ENCODE results near the gene ZDHHC14. TPM values are rescaled to one million over a fixed set of nuclear protein-coding genes. Genes with fewer than 3 reads are reported as not detected.

ZDHHC14 gene
- total and polyA plus RNA-seq, 2 of the 8 experiments (the other 6 are each of a cell fraction or from before 2014, with no cell fraction given) = 2.9 to 5.3 TPM

GRCh38 chr6:157568702-157569101 is 187.7 kb downstream of the ZDHHC14 start:
- H4K5ac ChIP-seq (ENCODE audit: insufficient read length, low read depth, low read length) = no peak overlapping the region
- TF ChIP-seq POU5F1 (IDR thresholded peaks at IDR 0.05; ENCODE audit: low read depth, low read length) (no peak), GABPA (IDR thresholded peaks at IDR 0.05; ENCODE audit: borderline replicate concordance, insufficient read depth, low read length) (no peak), CTBP2 (IDR thresholded peaks at IDR 0.05; ENCODE audit: borderline replicate concordance, insufficient read depth, insufficient read length, low read length) (no peak), CTCF (IDR thresholded peaks at IDR 0.05; ENCODE audit: control extremely low read depth in 1 of 3, insufficient read depth in 1 of 3, low read depth in 1 of 3, low read length in 3 of 3) (no peak), RNF2 (IDR thresholded peaks at IDR 0.05; ENCODE audit: borderline replicate concordance, low read depth, low read length, missing control alignments, poor library complexity, severe bottlenecking) (no peak), SRF (IDR thresholded peaks at IDR 0.05; ENCODE audit: low read depth, low read length) (no peak), YY1 (IDR thresholded peaks at IDR 0.05; ENCODE audit: low read depth, low read length) (no peak), USF2 (IDR thresholded peaks at IDR 0.05; ENCODE audit: low read length) (no peak), BCL11A (IDR thresholded peaks at IDR 0.05; ENCODE audit: low read depth in 2 of 2, low read length in 2 of 2) (no peak)

More at GRCh38 chr6:157568702-157569101, 187.7 kb downstream of the ZDHHC14 start:
- FAIRE-seq (no peak), DNase-seq (ENCODE audit: low read depth in 1 of 2, low spot score in 2 of 2) (no peak)
- H3K9me3 ChIP-seq (ENCODE audit: insufficient read depth in 2 of 2, low read depth in 1 of 2, low read length in 1 of 2) = no peaks in the 10 kb centered on the region
- no peaks in the 10 kb centered on the region for H3K36me3 ChIP-seq (ENCODE audit: control insufficient read depth in 2 of 4, insufficient read depth in 4 of 4, low read length in 3 of 4)
- no peaks in the 10 kb centered on the region for H3K79me2 ChIP-seq (ENCODE audit: control insufficient read depth in 1 of 2, insufficient read depth in 2 of 2, low read length in 2 of 2)
- H3K4ac ChIP-seq (replicated peaks; ENCODE audit: insufficient read length, low read depth, low read length) = no peak overlapping the region
- no peak overlapping the region for H4K91ac ChIP-seq (replicated peaks; ENCODE audit: insufficient read length, low read length)
- H2BK20ac ChIP-seq (ENCODE audit: low read length) = no peak overlapping the region
- no peak overlapping the region for H2AK5ac ChIP-seq (ENCODE audit: low read depth, low read length)
- no peak overlapping the region for H2AFZ ChIP-seq (ENCODE audit: low read length)
- H2BK120ac ChIP-seq (replicated peaks; ENCODE audit: low read depth, low read length) = no peak overlapping the region
- no peak overlapping the region for H3K56ac ChIP-seq (replicated peaks; ENCODE audit: insufficient read length, low read depth, low read length)
- no peaks in the 10 kb centered on the region for H3K27me3 ChIP-seq (replicated peaks in 1 of 4; ENCODE audit: control insufficient read depth in 3 of 4, extremely low read depth in 1 of 4, insufficient read depth in 3 of 4, low read length in 3 of 4)
- no peak overlapping the region for H3K9ac ChIP-seq (replicated peaks in 1 of 4; ENCODE audit: extremely low read depth in 1 of 4, low read depth in 3 of 4, low read length in 3 of 4)
- H3K4me2 ChIP-seq (ENCODE audit: insufficient read depth in 1 of 2, low read depth in 2 of 2, low read length in 2 of 2) = no peak overlapping the region
- 86% methylated on average over 1 of the region's 1 CpG; no CpG with 5 or more reads in 1 of the 2 experiments for WGBS, 2 experiments (ENCODE audit: extremely low coverage in 1 of 2, insufficient coverage in 1 of 2, insufficient read length in 1 of 2, insufficient replicate concordance in 2 of 2, low coverage in 1 of 2, low lambda C conversion rate in 2 of 2, missing lambda C conversion rate in 1 of 2)
- ChIA-PET POLR2A (ENCODE audit: partially characterized antibody) (no interaction called here), CTCF (ENCODE audit: partially characterized antibody) (interaction anchor here (0.9 to 1.2 kb wide), 2 partner anchors 16 to 503 kb away, joined by 3 read pairs; no protein-coding TSS in a partner anchor)
- H3K4me3 ChIP-seq (ENCODE audit: extremely low read depth in 1 of 4, insufficient read depth in 2 of 4, low read depth in 3 of 4, low read length in 4 of 4) = no peak overlapping the region
- H3K23me2 ChIP-seq (ENCODE audit: low read depth, low read length) = no peaks in the 10 kb centered on the region
- no peak overlapping the region for H3K18ac ChIP-seq (ENCODE audit: extremely low read depth, low read length)
- no peaks in the 10 kb centered on the region for H3K79me1 ChIP-seq (ENCODE audit: low read depth, low read length)
- H2BK5ac ChIP-seq (ENCODE audit: low read depth, low read length) = no peak overlapping the region
- H2BK15ac ChIP-seq (ENCODE audit: low read length) = no peak overlapping the region
- H3K4me1 ChIP-seq (replicated peaks in 1 of 4; ENCODE audit: control insufficient read depth in 3 of 4, insufficient read depth in 4 of 4, low read length in 3 of 4) = peaks cover 0 to 6% (median 1%) of the 10 kb centered on the region in 4 experiments; a peak in 1 of 7 replicates
- H4K8ac ChIP-seq (ENCODE audit: extremely low read depth, insufficient read depth, low read length) = no peak overlapping the region
- no peak overlapping the region for H3K14ac ChIP-seq (ENCODE audit: insufficient read length)
- H3K23ac ChIP-seq (ENCODE audit: insufficient read length) = no peak overlapping the region
- H2BK12ac ChIP-seq (ENCODE audit: low read depth, low read length) = no peak overlapping the region
- no peaks in the 10 kb centered on the region for H4K20me1 ChIP-seq (replicated peaks in 1 of 2; ENCODE audit: control insufficient read depth in 1 of 2, insufficient read depth in 2 of 2, low read length in 2 of 2)
- H3K27ac ChIP-seq (ENCODE audit: low read depth, low read length) = no peak overlapping the region
